Measurements from ENCODE around the gene DPH1.
"Not testable (repeated sequence)": the region's sequence is repeated elsewhere in the genome, so short reads cannot be mapped to it uniquely, and the experiment has no call there.

DPH1 gene

GRCh38 chr17:2029911-2030778, at the start of gene DPH1:
Gene DPH1, plus strand, starts transcription at chr17:2030153. Its CDS starts 17 bp downstream, at chr17:2030170.
- peak; percentile 85 for DNase-seq (ENCODE audit: low spot score)

GRCh38 chr17:1980665-1981250, 49.2 kb upstream of the DPH1 start:
- DNase-seq (ENCODE audit: low spot score): no peak

- DNase-seq (ENCODE audit: low spot score): not testable (repeated sequence)
These were observed 47.1 kb upstream of the DPH1 start for GRCh38 chr17:1982793-1983366.

DNA sequence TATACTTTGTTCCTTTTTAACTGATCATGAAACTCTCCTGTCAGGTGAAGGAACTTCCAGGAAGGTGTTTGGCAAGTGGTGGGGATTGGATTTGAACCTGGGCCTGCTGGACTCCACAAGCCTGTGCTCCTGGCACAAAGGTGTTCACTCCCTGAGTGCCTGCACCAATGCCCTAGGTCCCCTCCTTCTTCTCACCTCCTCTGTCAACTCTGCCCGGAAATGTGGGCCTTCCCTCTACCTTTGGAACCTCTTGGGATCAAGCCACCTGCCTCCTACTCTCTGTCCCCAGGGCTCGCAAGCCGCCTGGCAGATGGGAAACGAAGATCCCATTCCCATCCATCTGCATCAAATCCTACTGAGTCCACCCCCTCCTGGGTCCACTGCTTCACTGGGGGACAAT, 44.9 kb upstream of the DPH1 start:
- no peak for DNase-seq (ENCODE audit: low spot score)

DNA sequence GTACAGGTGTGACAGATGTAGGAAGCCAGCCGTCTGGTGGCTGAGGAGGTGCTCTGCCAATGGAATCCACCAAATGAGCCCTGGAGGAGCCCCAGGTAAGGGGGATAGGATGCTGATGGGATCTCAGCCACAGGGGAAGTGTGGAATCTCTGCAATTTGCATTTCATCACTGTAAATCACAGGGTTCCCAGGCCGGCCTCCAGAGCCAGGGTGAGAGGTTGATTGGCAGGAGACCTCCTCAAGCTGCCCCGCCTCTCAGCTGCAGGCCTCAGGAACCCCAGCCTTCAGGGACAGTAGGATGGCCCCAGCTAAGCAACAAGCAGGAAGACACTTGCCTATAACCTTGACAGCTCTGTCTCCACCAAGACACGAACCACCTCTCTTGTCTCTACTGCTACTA, 44.3 kb upstream of the DPH1 start:
- no peak for DNase-seq (ENCODE audit: low spot score)

DNA sequence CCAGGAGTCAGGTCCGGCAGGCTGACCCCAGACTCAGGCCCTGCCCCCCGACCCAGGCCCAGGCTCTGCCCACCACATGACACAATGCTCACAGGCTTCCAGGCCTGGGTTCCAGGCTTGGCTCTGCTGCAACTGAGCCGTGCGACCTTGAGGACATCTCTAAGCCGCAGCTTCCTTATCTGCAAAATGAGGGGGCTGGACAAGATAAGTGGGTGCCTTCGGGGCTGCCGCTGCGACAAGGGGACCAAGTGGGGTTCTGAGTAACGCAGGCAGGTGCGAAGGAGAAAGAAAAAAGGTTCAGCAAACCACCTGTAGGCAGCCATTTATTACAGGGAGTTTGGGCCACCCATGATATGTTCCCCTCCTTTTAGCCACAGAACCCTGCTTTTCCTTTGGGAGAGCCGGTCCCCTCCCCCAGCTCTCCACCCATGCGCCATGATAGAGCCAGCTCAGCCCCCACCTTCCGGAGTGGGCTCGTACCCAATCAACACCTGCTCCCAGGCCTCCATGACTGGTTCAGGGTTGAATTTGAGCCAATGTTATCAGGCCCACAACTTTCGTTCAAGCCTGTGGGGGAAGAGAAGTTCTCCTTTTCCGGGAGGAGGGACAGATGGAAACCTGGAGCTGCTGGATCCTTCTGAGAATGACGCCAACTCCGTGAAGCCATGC, 43.0 kb upstream of the DPH1 start:
- no peak for DNase-seq (ENCODE audit: low spot score)

DNA sequence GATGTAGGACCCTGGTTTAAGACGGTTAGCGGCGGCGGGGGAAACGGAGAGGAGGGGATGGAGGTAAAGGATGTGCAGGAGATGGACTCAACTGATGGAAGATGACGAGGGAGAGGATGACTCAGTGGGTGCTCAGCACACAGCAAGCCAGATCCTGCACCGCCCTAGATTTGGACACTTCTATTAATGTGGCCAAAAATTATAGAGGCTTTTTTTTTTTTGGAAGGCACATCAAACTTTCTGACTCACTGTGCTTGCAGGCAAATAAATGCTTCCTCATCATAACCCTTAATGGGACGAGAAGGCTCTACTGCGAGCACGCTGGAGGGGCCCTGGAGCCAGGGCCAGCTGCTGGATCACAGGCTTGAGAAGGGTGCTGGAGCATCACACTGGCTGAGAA, 40.8 kb upstream of the DPH1 start:
- DNase-seq (ENCODE audit: low spot score): no peak

- no peak for DNase-seq (ENCODE audit: low spot score)
These were observed 37.4 kb upstream of the DPH1 start for GRCh38 chr17:1992541-1992940.

- DNase-seq (ENCODE audit: low spot score): no peak
These were observed 35.2 kb upstream of the DPH1 start for GRCh38 chr17:1994707-1995106.

- no peak for DNase-seq (ENCODE audit: low spot score)
These were observed 34.5 kb upstream of the DPH1 start for GRCh38 chr17:1995321-1995892.

- no peak for DNase-seq (ENCODE audit: low spot score)
These were observed 33.8 kb upstream of the DPH1 start for GRCh38 chr17:1995907-1996799.

- no peak for DNase-seq (ENCODE audit: low spot score)
These were observed 33.1 kb upstream of the DPH1 start for GRCh38 chr17:1996800-1997288.

GRCh38 chr17:1997289-1997926, 32.5 kb upstream of the DPH1 start:
- DNase-seq (ENCODE audit: low spot score): no peak

GRCh38 chr17:1997927-1998742, 31.8 kb upstream of the DPH1 start:
- DNase-seq (ENCODE audit: low spot score): no peak

DNA sequence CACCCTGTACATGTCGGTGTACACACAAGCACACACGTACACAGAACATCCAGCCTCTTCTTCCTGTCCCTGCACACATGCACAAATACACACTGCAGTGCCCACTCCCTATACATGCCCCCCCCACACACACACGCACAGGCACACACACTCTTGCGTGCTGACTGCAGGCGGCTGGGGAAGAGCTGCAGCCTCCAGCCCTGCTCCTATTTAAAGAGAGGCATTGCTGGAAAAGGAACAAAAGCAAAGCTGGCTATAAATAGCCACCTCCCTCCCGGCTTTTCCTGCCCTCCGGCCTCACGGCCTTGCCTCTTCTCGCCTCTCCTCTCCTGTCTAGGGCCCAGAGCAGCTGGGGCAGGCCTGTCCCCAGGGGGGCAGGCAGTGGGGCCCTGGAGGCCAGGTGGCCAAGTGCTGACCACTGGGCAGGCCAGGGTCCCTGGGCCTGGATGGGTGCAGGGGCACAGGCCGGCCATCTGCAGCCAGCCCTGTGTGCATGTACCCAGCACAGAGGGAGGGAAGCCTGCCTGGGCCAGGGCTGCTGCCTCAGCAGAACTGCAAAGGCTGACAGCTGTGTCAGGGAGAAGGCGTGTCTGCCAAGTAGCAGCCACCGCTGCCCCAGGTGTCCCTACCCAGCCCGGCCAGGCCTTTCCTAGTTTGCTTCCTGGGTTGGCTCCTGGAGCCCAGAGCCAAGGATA, 30.2 kb upstream of the DPH1 start:
- DNase-seq (ENCODE audit: low spot score): no peak

- no peak for DNase-seq (ENCODE audit: low spot score)
These were observed 27.1 kb upstream of the DPH1 start for GRCh38 chr17:2002767-2003329.

GRCh38 chr17:2003525-2003924, 26.4 kb upstream of the DPH1 start:
- DNase-seq (ENCODE audit: low spot score): no peak

GRCh38 chr17:2004435-2004952, 25.5 kb upstream of the DPH1 start:
- DNase-seq (ENCODE audit: low spot score): no peak

Data from CD4-positive, alpha-beta T cell treated with Interleukin-15 for 4 hours (primary cell).